OCI-LY7 (cell line): Measurements from ENCODE around the gene DPPA3. TPM values are rescaled to one million over a fixed set of nuclear protein-coding genes. Genes with fewer than 3 reads are reported as not detected.

Experiments used
- BruUV-seq: library from RNA; stranded (reverse); fragments of 400-500 nt; replicated peaks from 2 replicates; lab custom pipeline; 2021; lab: Mats Ljungman, UMichigan
- CTCF ChIA-PET: fragments of 300-600 bp; sonication (Branson Sonifier 250); formaldehyde crosslinking; loops from one replicate; lab custom pipeline; 2022; ENCODE audit warnings: antibody characterized with exemption; ENCODE audit not compliant: unreplicated experiment; lab: Charles Lee
- POLR2A ChIA-PET: fragments of 300-600 bp; sonication (Branson Sonifier 250); formaldehyde crosslinking; loops from one replicate; lab custom pipeline; 2022; ENCODE audit warnings: antibody characterized with exemption; lab: Charles Lee
- DNase-seq: peaks from one replicate; pipeline ENCODE4 v3.0.0-alpha.2; 2015; ENCODE audit warnings: low spot score
- H2AFZ ChIP-seq: fragments of 200-600 bp; sonication (generic), shearing (Covaris generic); 2 replicates; pipeline ENCODE4 v1.6.1; 2014; ENCODE audit warnings: mild to moderate bottlenecking, antibody characterized with exemption, low read length, moderate library complexity
- H3K27ac ChIP-seq: fragments of 200-600 bp; sonication (generic); 2 replicates; pipeline ENCODE4 v1.5.1; 2014; ENCODE audit warnings: mixed run types, low read depth, mild to moderate bottlenecking, moderate library complexity, low read length, inconsistent platforms; ENCODE audit not compliant: poor library complexity, severe bottlenecking
- H3K36me3 ChIP-seq: fragments of 200-600 bp; sonication (generic); 2 replicates; pipeline ENCODE4 v1.6.1; 2014; ENCODE audit warnings: mild to moderate bottlenecking, antibody characterized with exemption, low read length, moderate library complexity, mixed read lengths; ENCODE audit not compliant: insufficient read depth
- H3K4me1 ChIP-seq: fragments of 200-600 bp; sonication (generic); 2 replicates; pipeline ENCODE4 v1.5.1; 2014; ENCODE audit warnings: mild to moderate bottlenecking, low read length; ENCODE audit not compliant: insufficient read depth, poor library complexity, severe bottlenecking
- H3K4me2 ChIP-seq: fragments of 200-600 bp; sonication (generic); 2 replicates; pipeline ENCODE4 v1.6.1; 2014; ENCODE audit warnings: mild to moderate bottlenecking, low read length
- H3K4me3 ChIP-seq: fragments of 200-600 bp; sonication (generic); 2 replicates; pipeline ENCODE4 v1.5.1; 2014; ENCODE audit warnings: mild to moderate bottlenecking, low read depth, low read length; ENCODE audit not compliant: poor library complexity, severe bottlenecking
- H3K79me2 ChIP-seq: fragments of 200-600 bp; sonication (generic); 2 replicates; pipeline ENCODE4 v1.6.1; 2016; ENCODE audit warnings: low read depth, mild to moderate bottlenecking, low read length, moderate library complexity, mixed read lengths; ENCODE audit not compliant: insufficient read depth
- H3K9me2 ChIP-seq: fragments of 200-600 bp; sonication (generic); 2 replicates; pipeline ENCODE4 v1.6.1; 2016; ENCODE audit warnings: mild to moderate bottlenecking, low read length, mixed read lengths; ENCODE audit not compliant: insufficient read depth
- H3K9me3 ChIP-seq: fragments of 200-600 bp; sonication (generic); 2 replicates; pipeline ENCODE4 v1.6.1; 2014; ENCODE audit warnings: mild to moderate bottlenecking, mixed run types, low read length, mixed read lengths
- H4K20me1 ChIP-seq: fragments of 200-600 bp; sonication (generic); 2 replicates; pipeline ENCODE4 v1.6.1; 2014; ENCODE audit warnings: mild to moderate bottlenecking, antibody characterized with exemption, low read length, moderate library complexity, mixed read lengths; ENCODE audit not compliant: insufficient read depth
- CTCF ChIP-seq: fragments of 200-600 bp; sonication (generic); conservative IDR thresholded peaks from 2 replicates; pipeline ENCODE4 v1.5.1; 2014; ENCODE audit warnings: mild to moderate bottlenecking, antibody characterized with exemption, low read length, moderate library complexity, mixed read lengths
- EZH2phosphoT487 ChIP-seq: fragments of 200-600 bp; sonication (generic); IDR thresholded peaks from 2 replicates; pipeline ENCODE4 v1.6.1; 2018; ENCODE audit warnings: low read depth, borderline replicate concordance, mild to moderate bottlenecking, mixed run types, antibody characterized with exemption, low read length, moderate library complexity, mixed read lengths
- intact Hi-C: fragments of 100-400 bp; cut with micrococcal nuclease; formaldehyde crosslinking; loops from one replicate; pipeline ENCODE4 v1.10.0; 2022; ENCODE audit not compliant: unreplicated experiment
- total RNA-seq, 2 experiments: library from RNA; depleted of rRNA in 1 of 2; stranded (reverse); fragments of >200 nt in 1 of 2; shearing (Covaris generic) in 1 of 2; gene quantifications; 2 replicates each; pipeline ENCODE4 v1.2.3, GENCODE V29; 2014 to 2022

The DPPA3 gene
- total RNA-seq, 2 experiments from 2014 or later: 0.25 TPM; not detected in 1

- ChIA-PET CTCF (no interaction called here), POLR2A (interaction anchor here (0.7 kb wide), 1 partner anchor 43 kb away, joined by 3 read pairs; no protein-coding TSS in a partner anchor)
- Histone ChIP-seq H2AFZ (no peak overlapping the region), H3K4me3 (no peak overlapping the region), H3K27ac (no peak overlapping the region), H3K4me2 (no peak overlapping the region), H3K9me2 (no peaks in the 10 kb centered on the region), H3K4me1 (no peaks in the 10 kb centered on the region), H4K20me1 (no peaks in the 10 kb centered on the region), H3K9me3 (no peaks in the 10 kb centered on the region), H3K79me2 (no peaks in the 10 kb centered on the region), H3K36me3 (no peaks in the 10 kb centered on the region)
- DNase-seq: no peak
- intact Hi-C loops: no loop called here
- no TSS peak for BruUV-seq
- TF ChIP-seq EZH2phosphoT487: no peak
- TF ChIP-seq CTCF: no peak
Measured at GRCh38 chr12:7709969-7710675, 1.1 kb upstream of the DPPA3 start.

- no peaks in the 10 kb centered on the region for H3K4me1 ChIP-seq
- no peak overlapping the region for H3K4me3 ChIP-seq
- no TSS peak for BruUV-seq
- ChIA-PET POLR2A (no interaction called here), CTCF (no interaction called here)
- DNase-seq: no peak
- no peak overlapping the region for H3K27ac ChIP-seq
- no peaks in the 10 kb centered on the region for H3K9me2 ChIP-seq
- H4K20me1 ChIP-seq: no peaks in the 10 kb centered on the region
- no peaks in the 10 kb centered on the region for H3K9me3 ChIP-seq
- H3K79me2 ChIP-seq: no peaks in the 10 kb centered on the region
- intact Hi-C loops: no loop called here
- no peaks in the 10 kb centered on the region for H3K36me3 ChIP-seq
- no peak overlapping the region for H2AFZ ChIP-seq
- H3K4me2 ChIP-seq: no peak overlapping the region
- TF ChIP-seq CTCF (no peak), EZH2phosphoT487 (no peak)
Measured at GRCh38 chr12:7712841-7713442, 1.7 kb downstream of the DPPA3 start.

- TF ChIP-seq EZH2phosphoT487: no peak
- TF ChIP-seq CTCF: peak; percentile 64
- Histone ChIP-seq H3K79me2 (no peaks in the 10 kb centered on the region), H3K4me2 (no peak overlapping the region), H3K4me1 (no peaks in the 10 kb centered on the region), H3K4me3 (no peak overlapping the region), H3K36me3 (no peaks in the 10 kb centered on the region), H3K9me2 (no peaks in the 10 kb centered on the region), H3K27ac (no peak overlapping the region), H2AFZ (no peak overlapping the region), H4K20me1 (no peaks in the 10 kb centered on the region), H3K9me3 (no peaks in the 10 kb centered on the region)
- BruUV-seq: no TSS peak
- DNase-seq: peak; percentile 11
- ChIA-PET POLR2A (no interaction called here), CTCF (no interaction called here)
- intact Hi-C loops: no loop called here
Measured at GRCh38 chr12:7716381-7716780, 5.1 kb downstream of the DPPA3 start.
